ENCODE results near the gene ATP2B1.

DNA sequence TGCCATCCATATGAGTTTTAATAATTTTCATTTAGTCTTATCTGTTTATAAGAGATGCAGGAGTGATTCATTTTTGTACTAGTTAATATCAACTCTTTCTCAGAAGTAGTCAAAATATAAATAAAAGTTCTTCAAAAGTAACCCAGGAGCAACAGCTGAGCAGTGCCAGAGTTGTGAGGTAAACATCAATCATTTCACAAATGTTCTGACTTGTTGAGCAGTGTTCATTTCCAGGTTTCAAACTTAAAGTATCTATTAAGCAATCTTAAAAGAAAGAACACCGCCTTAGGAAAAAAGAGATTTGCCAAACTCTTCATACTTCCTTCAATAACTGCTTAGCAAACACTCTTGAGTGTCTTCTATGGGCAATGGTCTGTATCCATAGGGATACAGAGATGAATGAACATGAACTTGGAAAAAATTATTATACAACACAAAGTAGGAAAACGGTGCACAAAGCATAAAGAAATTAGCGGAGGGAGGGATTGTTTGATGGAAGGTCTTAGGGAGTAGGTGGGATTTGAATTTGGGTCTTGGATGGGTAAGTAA lies 140.9 kb downstream of the ATP2B1 start:
- TF ChIP-seq, protein P1, sequence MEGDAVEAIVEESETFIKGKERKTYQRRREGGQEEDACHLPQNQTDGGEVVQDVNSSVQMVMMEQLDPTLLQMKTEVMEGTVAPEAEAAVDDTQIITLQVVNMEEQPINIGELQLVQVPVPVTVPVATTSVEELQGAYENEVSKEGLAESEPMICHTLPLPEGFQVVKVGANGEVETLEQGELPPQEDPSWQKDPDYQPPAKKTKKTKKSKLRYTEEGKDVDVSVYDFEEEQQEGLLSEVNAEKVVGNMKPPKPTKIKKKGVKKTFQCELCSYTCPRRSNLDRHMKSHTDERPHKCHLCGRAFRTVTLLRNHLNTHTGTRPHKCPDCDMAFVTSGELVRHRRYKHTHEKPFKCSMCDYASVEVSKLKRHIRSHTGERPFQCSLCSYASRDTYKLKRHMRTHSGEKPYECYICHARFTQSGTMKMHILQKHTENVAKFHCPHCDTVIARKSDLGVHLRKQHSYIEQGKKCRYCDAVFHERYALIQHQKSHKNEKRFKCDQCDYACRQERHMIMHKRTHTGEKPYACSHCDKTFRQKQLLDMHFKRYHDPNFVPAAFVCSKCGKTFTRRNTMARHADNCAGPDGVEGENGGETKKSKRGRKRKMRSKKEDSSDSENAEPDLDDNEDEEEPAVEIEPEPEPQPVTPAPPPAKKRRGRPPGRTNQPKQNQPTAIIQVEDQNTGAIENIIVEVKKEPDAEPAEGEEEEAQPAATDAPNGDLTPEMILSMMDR (IDR thresholded peaks at IDR 0.05) = no peak
- TF ChIP-seq POLR2A (IDR thresholded peaks at IDR 0.05) = no peak
